Lung (tissue), 12 donors: ENCODE results near the gene TRIM2. TPM values are rescaled to one million over a fixed set of nuclear protein-coding genes. Genes with fewer than 3 reads are reported as not detected.

Experiments
- ATAC-seq: fragments of 200-7000 bp; cut with Tn5 transposase; one replicate; pipeline ENCODE4 v1.9.1; 2020; ENCODE audit warnings: moderate number of reproducible peaks; ENCODE audit not compliant: insufficient read depth, low FRiP score
- DNase-seq, 3 donors: peaks; one replicate each; pipeline ENCODE4 v3.0.0-alpha.2; 2013 to 2017
- H3K27ac ChIP-seq, 2 donors: one replicate each; pipeline ENCODE4 v1.5.1; 2013; ENCODE audit warnings: mild to moderate bottlenecking in 2 of 2, moderate library complexity in 2 of 2, control low read depth in 1 of 2, inconsistent platforms in 1 of 2, low read depth in 1 of 2, low read length in 1 of 2
- H3K27me3 ChIP-seq, 3 donors: one replicate each; pipeline ENCODE4 v1.5.1; 2013; ENCODE audit warnings: low read length in 2 of 3; ENCODE audit not compliant: control insufficient read depth in 3 of 3, insufficient read depth in 3 of 3
- H3K36me3 ChIP-seq, 4 donors: one replicate each; pipeline ENCODE4 v1.5.1; 2013; ENCODE audit warnings: low read length in 4 of 4, mild to moderate bottlenecking in 1 of 4, moderate library complexity in 1 of 4; ENCODE audit not compliant: control insufficient read depth in 4 of 4, insufficient read depth in 4 of 4
- H3K4me1 ChIP-seq, 5 donors: one replicate each; pipeline ENCODE4 v1.5.1; 2013; ENCODE audit warnings: low read length in 5 of 5, mild to moderate bottlenecking in 2 of 5, moderate library complexity in 1 of 5; ENCODE audit not compliant: control insufficient read depth in 5 of 5, insufficient read depth in 5 of 5
- H3K4me3 ChIP-seq: one replicate; pipeline ENCODE4 v1.5.1; 2013; ENCODE audit warnings: mild to moderate bottlenecking, control low read depth, moderate library complexity
- H3K9ac ChIP-seq, 2 donors: one replicate each; pipeline ENCODE4 v1.5.1; 2013; ENCODE audit warnings: low read length in 2 of 2, control low read depth in 1 of 2; ENCODE audit not compliant: insufficient read depth in 1 of 2
- H3K9me3 ChIP-seq, 4 donors: one replicate each; pipeline ENCODE4 v1.5.1; 2013; ENCODE audit warnings: low read length in 3 of 4, mild to moderate bottlenecking in 1 of 4, moderate library complexity in 1 of 4; ENCODE audit not compliant: control insufficient read depth in 4 of 4, insufficient read depth in 3 of 4
- CTCF ChIP-seq: IDR thresholded peaks from 2 replicates; pipeline ENCODE4 v1.5.1; 2012; ENCODE audit warnings: mild to moderate bottlenecking; ENCODE audit errors: control extremely low read depth, extremely low read depth
- WGBS, 2 donors: extraction: QIAGEN DNeasy Blood & Tissue Kit; methylation state at CpG; one replicate each; pipeline ENCODE4 v1.1.7; 2013; 5-methylcytosine and 5-hydroxymethylcytosine counted together
- polyA plus RNA-seq, 2 donors: library from polyadenylated mRNA; stranded (reverse); fragments of 200-250 nt; gene quantifications; one replicate each; pipeline ENCODE4 v1.2.1, GENCODE V29; 2013
- total RNA-seq, 2 donors: library from RNA; depleted of rRNA in 1 of 2; stranded (reverse); fragments of >200 nt in 1 of 2; gene quantifications; one replicate each; pipeline ENCODE4 v1.2.1, GENCODE V29; 2014 to 2021
- donor health status: control.
- donor health status: control.
- donor health status: Bipolar disorder and iron deficiency.
- donor health status: healthy.
- donor health status: DM: yes; HTN: yes; CAD: no.

The TRIM2 gene
- total and polyA plus RNA-seq, 4 donors: 9.1 to 74.0 (median 38.1) TPM

- Histone ChIP-seq H3K27ac (no peak overlapping the region), H3K27me3 (no peaks in the 10 kb centered on the region), H3K4me3 (no peak overlapping the region), H3K9me3 (no peaks in the 10 kb centered on the region), H3K4me1 (peaks cover 6 to 16% (median 12%) of the 10 kb centered on the region in 5 donors), H3K36me3 (peaks cover 0 to 6% (median 1%) of the 10 kb centered on the region in 4 donors), H3K9ac (no peak overlapping the region)
- DNase-seq (no peak), ATAC-seq (no peak)
- TF ChIP-seq CTCF: no peak
- 91 to 93% methylated on average over 3 of the region's 3 CpGs for WGBS, 2 donors
Observed at GRCh38 chr4:153239409-153239808, 35.2 kb downstream of the TRIM2 start.

- no peak for ATAC-seq
- Histone ChIP-seq H3K4me1 (peaks cover 6 to 16% (median 10%) of the 10 kb centered on the region in 5 donors), H3K4me3 (no peak overlapping the region), H3K9me3 (no peaks in the 10 kb centered on the region), H3K27ac (no peak overlapping the region), H3K9ac (no peak overlapping the region), H3K27me3 (no peaks in the 10 kb centered on the region), H3K36me3 (peaks cover 0 to 6% (median 1%) of the 10 kb centered on the region in 4 donors)
- no peak for TF ChIP-seq CTCF
- no peak for DNase-seq
- WGBS, 2 donors: 85 to 88% methylated on average over 8 of the region's 8 CpGs
Observed at GRCh38 chr4:153241295-153241694, 37.1 kb downstream of the TRIM2 start.

GRCh38 chr4:153241970-153242838, 38.0 kb downstream of the TRIM2 start:
- ATAC-seq: no peak
- H3K4me1 ChIP-seq: peaks cover 6 to 16% (median 10%) of the 10 kb centered on the region in 5 donors
- no peak overlapping the region for H3K9ac ChIP-seq
- H3K4me3 ChIP-seq: no peak overlapping the region
- peaks cover 0 to 6% (median 1%) of the 10 kb centered on the region in 4 donors for H3K36me3 ChIP-seq
- no peaks in the 10 kb centered on the region for H3K9me3 ChIP-seq
- TF ChIP-seq CTCF: no peak
- no peaks in the 10 kb centered on the region for H3K27me3 ChIP-seq
- WGBS, 2 donors: 51 to 62% methylated on average over 13 of the region's 13 CpGs
- no peak overlapping the region for H3K27ac ChIP-seq
- DNase-seq: peak in 2 of 3 donors; percentile 61 to 70
